Activated CD4-positive, alpha-beta T cell treated with anti-CD3 and anti-CD28 coated beads, Interleukin-2, amount 50 U/mL, for 24 hours (primary cell): ENCODE data around the gene GNPAT.

Experiments used
- DNase-seq, 2 donors: peaks; one replicate each; pipeline ENCODE4 v3.0.0-alpha.2; 2020; ENCODE audit warnings: low read depth in 1 of 2, low spot score in 1 of 2

Gene GNPAT

GRCh38 chr1:231315887-231316286, 74.9 kb downstream of the GNPAT start:
- no peak for DNase-seq

GRCh38 chr1:231317306-231318014, 76.4 kb downstream of the GNPAT start:
- DNase-seq = no peak

- DNase-seq = no peak
These were observed 77.0 kb downstream of the GNPAT start for GRCh38 chr1:231318015-231318355.

GRCh38 chr1:231318568-231318967, 77.6 kb downstream of the GNPAT start:
- no peak for DNase-seq

GRCh38 chr1:231319080-231319479, 78.1 kb downstream of the GNPAT start:
- DNase-seq = no peak

- no peak for DNase-seq
These were observed 82.0 kb downstream of the GNPAT start for GRCh38 chr1:231322880-231323530.

GRCh38 chr1:231324660-231325059, 83.6 kb downstream of the GNPAT start:
- no peak for DNase-seq

GRCh38 chr1:231326248-231326647, 85.2 kb downstream of the GNPAT start:
- no peak for DNase-seq
